Cardiac septum (tissue), 1 donor: ENCODE results near the gene GREB1. TPM values are rescaled to one million over a fixed set of nuclear protein-coding genes. Genes with fewer than 3 reads are reported as not detected.

ENCODE experiments used
- DNase-seq: peaks from one replicate; pipeline ENCODE4 v3.0.0-alpha.2; 2020; ENCODE audit warnings: low spot score
- intact Hi-C: fragments of 100-400 bp; cut with DNase I; formaldehyde crosslinking; loops from one replicate; pipeline ENCODE4 v1.14.0; 2022
- microRNA-seq: library from miRNA; unstranded; fragments of <30 nt; microRNA quantifications from one replicate; pipeline ENCODE4 v1.2.0, GENCODE V29; 2020
- total RNA-seq: library from RNA; stranded (reverse); fragmentation: NEBNext Ultra II Directional; extraction: Animal tissue kit (Norgen Biotek cat#: 25700); gene quantifications from one replicate; pipeline ENCODE4 v1.2.1, GENCODE V29; 2021
- donor health status: DM: no; HTN: no; CAD: no.

GREB1 gene
- total RNA-seq, 1 donor from 2014 or later = 2.9 TPM

- no peak for DNase-seq
- intact Hi-C loops = no loop called here
Observed at GRCh38 chr2:11683966-11684365, 150.1 kb downstream of the GREB1 start.

- intact Hi-C loops = no loop called here
- DNase-seq = peak; percentile 46
Observed at GRCh38 chr2:11684894-11685460, 151.1 kb downstream of the GREB1 start.

DNA sequence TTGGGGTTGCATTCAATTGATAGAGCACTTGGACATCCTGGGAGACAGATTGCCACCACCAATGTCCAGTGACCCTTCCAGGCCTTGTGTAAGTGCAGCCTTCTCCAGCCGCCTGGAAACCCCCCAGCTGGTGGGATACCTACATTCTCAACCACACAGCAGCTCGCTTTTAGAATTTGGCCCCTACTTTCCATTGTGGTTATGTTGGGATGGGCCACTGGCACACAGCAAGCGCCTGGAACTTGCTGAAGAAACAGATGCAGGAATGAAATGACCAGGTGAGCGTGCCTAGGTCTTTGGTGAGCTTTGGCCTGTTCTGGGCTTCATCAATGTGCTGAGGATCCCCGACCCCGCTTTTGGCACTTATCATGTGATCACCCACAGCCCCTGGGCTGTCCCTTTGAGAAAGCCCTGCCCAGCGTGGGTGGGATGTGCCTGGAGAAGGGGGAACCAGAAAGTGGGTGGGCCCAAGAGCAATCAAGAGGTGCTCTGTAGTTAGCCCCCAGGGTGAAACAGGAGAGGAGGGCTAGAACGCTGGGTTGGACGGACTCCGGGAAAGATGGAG, 152.1 kb downstream of the GREB1 start:
- intact Hi-C loops = no loop called here
- no peak for DNase-seq

- DNase-seq = no peak
- intact Hi-C loops = no loop called here
Observed at GRCh38 chr2:11687736-11688135, 153.9 kb downstream of the GREB1 start.

- DNase-seq = peak; percentile 88
- intact Hi-C loops = no loop called here
Observed at GRCh38 chr2:11688222-11689069, 154.6 kb downstream of the GREB1 start.

GRCh38 chr2:11691076-11691660, 157.3 kb downstream of the GREB1 start:
- no peak for DNase-seq
- intact Hi-C loops = no loop called here

Small RNA genes within 50 kb of the gene (microRNA-seq; reads per million reads assigned to microRNA genes)
- not detected for gene MIR4429

Other genes starting within 250 kb of the GREB1 start
- 48.6 TPM for gene ROCK2, start 189.4 kb upstream of the GREB1 start, total RNA-seq
- gene E2F6, start 67.9 kb upstream of the GREB1 start, total RNA-seq = 18.7 TPM
- not detected for gene NTSR2, start 136.2 kb downstream of the GREB1 start, total RNA-seq
- gene LPIN1, start 212.6 kb downstream of the GREB1 start, total RNA-seq = 27.8 TPM